ENCODE data around the gene NDUFB7.
"Not testable (repeated sequence)": the region's sequence is repeated elsewhere in the genome, so short reads cannot be mapped to it uniquely, and the experiment has no call there.

Gene NDUFB7

GRCh38 chr19:14565765-14566711 is 5.8 kb downstream of the NDUFB7 start:
- Mint-ChIP-seq H3K36me3 (ENCODE audit: low read depth) (peaks cover 9% of the 10 kb centered on the region), H3K27me3 (ENCODE audit: low read depth, poor library complexity) (no peaks in the 10 kb centered on the region), H3K9me3 (no peaks in the 10 kb centered on the region), H3K4me3 (no peak overlapping the region), H3K4me1 (peaks cover 22% of the 10 kb centered on the region), H3K27ac (no peak overlapping the region)
- TF ChIP-seq, protein P1, sequence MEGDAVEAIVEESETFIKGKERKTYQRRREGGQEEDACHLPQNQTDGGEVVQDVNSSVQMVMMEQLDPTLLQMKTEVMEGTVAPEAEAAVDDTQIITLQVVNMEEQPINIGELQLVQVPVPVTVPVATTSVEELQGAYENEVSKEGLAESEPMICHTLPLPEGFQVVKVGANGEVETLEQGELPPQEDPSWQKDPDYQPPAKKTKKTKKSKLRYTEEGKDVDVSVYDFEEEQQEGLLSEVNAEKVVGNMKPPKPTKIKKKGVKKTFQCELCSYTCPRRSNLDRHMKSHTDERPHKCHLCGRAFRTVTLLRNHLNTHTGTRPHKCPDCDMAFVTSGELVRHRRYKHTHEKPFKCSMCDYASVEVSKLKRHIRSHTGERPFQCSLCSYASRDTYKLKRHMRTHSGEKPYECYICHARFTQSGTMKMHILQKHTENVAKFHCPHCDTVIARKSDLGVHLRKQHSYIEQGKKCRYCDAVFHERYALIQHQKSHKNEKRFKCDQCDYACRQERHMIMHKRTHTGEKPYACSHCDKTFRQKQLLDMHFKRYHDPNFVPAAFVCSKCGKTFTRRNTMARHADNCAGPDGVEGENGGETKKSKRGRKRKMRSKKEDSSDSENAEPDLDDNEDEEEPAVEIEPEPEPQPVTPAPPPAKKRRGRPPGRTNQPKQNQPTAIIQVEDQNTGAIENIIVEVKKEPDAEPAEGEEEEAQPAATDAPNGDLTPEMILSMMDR (IDR thresholded peaks at IDR 0.05) = no peak
- DNase-seq = no peak

DNA sequence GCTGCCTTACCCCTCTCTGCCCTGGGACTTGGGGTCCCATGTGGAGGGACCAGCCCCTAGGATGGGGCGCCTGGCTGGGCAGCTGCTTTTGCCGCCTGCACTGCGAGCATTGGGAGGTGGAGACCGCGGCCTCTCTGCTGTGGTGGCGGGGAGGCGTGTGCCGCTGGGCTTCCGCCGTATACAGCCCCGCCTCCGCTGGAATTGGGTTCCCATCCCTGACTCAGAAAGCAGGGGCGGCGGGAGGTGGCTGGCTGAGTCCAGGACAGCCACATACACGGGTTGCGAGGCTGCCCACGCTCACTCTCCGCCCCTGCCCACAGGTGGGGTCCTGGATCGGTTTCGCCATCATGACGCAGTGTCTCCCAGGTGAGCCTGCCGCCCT is 6.6 kb downstream of the NDUFB7 start:
- Mint-ChIP-seq H3K4me1 (peaks cover 19% of the 10 kb centered on the region), H3K27ac (no peak overlapping the region), H3K4me3 (no peak overlapping the region), H3K36me3 (ENCODE audit: low read depth) (peaks cover 9% of the 10 kb centered on the region), H3K9me3 (no peaks in the 10 kb centered on the region), H3K27me3 (ENCODE audit: low read depth, poor library complexity) (no peaks in the 10 kb centered on the region)
- no peak for DNase-seq
- TF ChIP-seq, protein P1 (IDR thresholded peaks at IDR 0.05) = no peak

DNA sequence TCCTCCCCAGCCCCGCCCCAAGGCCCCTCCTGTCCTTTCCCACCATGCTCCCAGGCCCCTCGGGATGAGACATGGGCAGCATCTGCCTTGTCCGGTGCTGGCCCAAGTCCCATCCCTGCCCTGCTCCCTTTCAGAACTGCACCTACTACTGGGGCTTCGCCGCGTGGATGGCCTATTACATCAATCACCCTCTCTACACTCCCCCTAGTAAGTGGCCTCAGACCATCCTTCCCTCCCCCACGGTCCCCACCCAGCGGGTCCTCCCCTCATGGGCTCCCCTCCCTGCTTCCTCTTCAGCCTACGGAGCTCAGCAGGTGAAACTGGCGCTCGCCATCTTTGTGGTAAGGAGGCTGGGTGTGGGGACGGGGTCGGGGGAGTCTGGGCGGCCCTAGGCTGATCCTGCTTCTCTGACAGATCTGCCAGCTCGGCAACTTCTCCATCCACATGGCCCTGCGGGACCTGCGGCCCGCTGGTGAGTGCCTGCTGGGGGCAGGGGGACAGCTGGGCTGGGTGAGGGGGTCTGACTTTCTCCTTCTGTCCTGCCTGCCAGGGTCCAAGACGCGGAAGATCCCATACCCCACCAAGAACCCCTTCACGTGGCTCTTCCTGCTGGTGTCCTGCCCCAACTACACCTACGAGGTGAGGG is 7.1 kb downstream of the NDUFB7 start:
- not testable (repeated sequence) for H3K27ac Mint-ChIP-seq; H3K27me3 Mint-ChIP-seq (ENCODE audit: low read depth, poor library complexity); DNase-seq; H3K36me3 Mint-ChIP-seq (ENCODE audit: low read depth); H3K9me3 Mint-ChIP-seq; H3K4me3 Mint-ChIP-seq
- H3K4me1 Mint-ChIP-seq = peaks cover 20% of the 10 kb centered on the region

- peak; percentile 48 for DNase-seq
- Mint-ChIP-seq H3K27me3 (ENCODE audit: low read depth, poor library complexity) (no peaks in the 10 kb centered on the region), H3K4me3 (no peak overlapping the region), H3K36me3 (ENCODE audit: low read depth) (peaks cover 9% of the 10 kb centered on the region), H3K9me3 (no peaks in the 10 kb centered on the region), H3K4me1 (peaks cover 20% of the 10 kb centered on the region), H3K27ac (no peak overlapping the region)
- TF ChIP-seq, protein P1 (IDR thresholded peaks at IDR 0.05) = no peak
Observed at GRCh38 chr19:14563989-14564651, 7.7 kb downstream of the NDUFB7 start.

DNA sequence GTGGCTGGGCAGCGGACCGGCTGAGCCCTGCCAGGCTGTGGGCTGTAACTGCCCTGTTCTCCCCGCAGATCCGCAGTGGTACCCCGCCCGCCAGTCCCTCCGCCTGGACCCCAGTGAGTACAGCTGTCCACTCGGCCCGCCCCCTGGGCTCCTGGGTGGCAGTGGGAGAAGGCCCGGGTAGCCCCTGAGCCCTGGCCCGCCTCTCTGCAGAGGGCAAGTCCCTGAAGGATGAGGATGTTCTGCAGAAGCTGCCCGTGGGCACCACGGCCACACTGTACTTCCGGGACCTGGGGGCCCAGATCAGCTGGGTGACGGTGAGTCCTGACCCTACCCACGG is 8.3 kb downstream of the NDUFB7 start:
- H3K4me1 Mint-ChIP-seq = peaks cover 25% of the 10 kb centered on the region
- TF ChIP-seq, protein P1 (IDR thresholded peaks at IDR 0.05) = no peak
- no peak for DNase-seq
- H3K9me3 Mint-ChIP-seq = no peaks in the 10 kb centered on the region
- no peak overlapping the region for H3K4me3 Mint-ChIP-seq
- H3K36me3 Mint-ChIP-seq (ENCODE audit: low read depth) = peaks cover 8% of the 10 kb centered on the region
- H3K27ac Mint-ChIP-seq = no peak overlapping the region
- no peaks in the 10 kb centered on the region for H3K27me3 Mint-ChIP-seq (ENCODE audit: low read depth, poor library complexity)
